ENCODE results near the gene PRM3.

Gene PRM3

GRCh38 chr16:11272921-11273720 is at the start of gene PRM3:
PRM3 (minus strand) TSS chr16:11273629; CDS start chr16:11273595, 34 bp downstream.
- no peak for DNase-seq (ENCODE audit: low spot score)

GRCh38 chr16:11322823-11323222 is 49.4 kb upstream of the PRM3 start:
- no peak for DNase-seq (ENCODE audit: low spot score)

GRCh38 chr16:11321662-11322061 is 48.2 kb upstream of the PRM3 start:
- DNase-seq (ENCODE audit: low spot score): no peak

- DNase-seq (ENCODE audit: low spot score): no peak
These were observed 46.7 kb upstream of the PRM3 start for GRCh38 chr16:11320170-11320569.

- DNase-seq (ENCODE audit: low spot score): no peak
These were observed 46.2 kb upstream of the PRM3 start for GRCh38 chr16:11319529-11320146.

- no peak for DNase-seq (ENCODE audit: low spot score)
These were observed 45.4 kb upstream of the PRM3 start for GRCh38 chr16:11318817-11319216.

- no peak for DNase-seq (ENCODE audit: low spot score)
These were observed 43.0 kb upstream of the PRM3 start for GRCh38 chr16:11316331-11317015.

GRCh38 chr16:11315510-11315909 is 42.1 kb upstream of the PRM3 start:
- DNase-seq (ENCODE audit: low spot score): no peak

GRCh38 chr16:11314309-11314894 is 41.0 kb upstream of the PRM3 start:
- no peak for DNase-seq (ENCODE audit: low spot score)

GRCh38 chr16:11313493-11314308 is 40.3 kb upstream of the PRM3 start:
- no peak for DNase-seq (ENCODE audit: low spot score)

- peak; percentile 73 for DNase-seq (ENCODE audit: low spot score)
These were observed 39.5 kb upstream of the PRM3 start for GRCh38 chr16:11312718-11313492.

GRCh38 chr16:11310997-11311561 is 37.6 kb upstream of the PRM3 start:
- DNase-seq (ENCODE audit: low spot score): no peak

GRCh38 chr16:11310634-11310977 is 37.2 kb upstream of the PRM3 start:
- DNase-seq (ENCODE audit: low spot score): no peak

- no peak for DNase-seq (ENCODE audit: low spot score)
These were observed 36.6 kb upstream of the PRM3 start for GRCh38 chr16:11309895-11310633.

GRCh38 chr16:11308493-11309283 is 35.3 kb upstream of the PRM3 start:
- no peak for DNase-seq (ENCODE audit: low spot score)

- DNase-seq (ENCODE audit: low spot score): no peak
These were observed 34.4 kb upstream of the PRM3 start for GRCh38 chr16:11307639-11308492.

GRCh38 chr16:11306997-11307638 is 33.7 kb upstream of the PRM3 start:
- no peak for DNase-seq (ENCODE audit: low spot score)

GRCh38 chr16:11306381-11306780 is 33.0 kb upstream of the PRM3 start:
- no peak for DNase-seq (ENCODE audit: low spot score)

All from LoVo (cell line).